HCT116 (cell line): ENCODE measurements around the gene ZSCAN9. TPM values are rescaled to one million over a fixed set of nuclear protein-coding genes. Genes with fewer than 3 reads are reported as not detected.

Experiments used
- ATAC-seq: fragments of 200-7000 bp; cut with Tn5 transposase; 2 replicates; pipeline ENCODE4 v1.9.1; 2020; ENCODE audit warnings: mild to moderate bottlenecking, moderate library complexity
- BruUV-seq: library from RNA; stranded (reverse); fragments of 400-500 nt; replicated peaks from 2 replicates; lab custom pipeline; 2021; lab: Mats Ljungman, UMichigan
- CTCF ChIA-PET: fragments of 300-600 bp; sonication (Branson Sonifier 250); formaldehyde crosslinking; loops from one replicate; lab custom pipeline; 2021; ENCODE audit warnings: antibody characterized with exemption; lab: Charles Lee
- POLR2A ChIA-PET: fragments of 300-600, 350-600 bp; sonication (Branson Sonifier 250); formaldehyde crosslinking; loops from one replicate; lab custom pipeline; 2021; ENCODE audit warnings: antibody characterized with exemption; lab: Charles Lee
- RAD21 ChIA-PET, 2 experiments: fragments of 300-600 bp; sonication (Branson Sonifier 250); formaldehyde crosslinking; loops; one replicate each; lab custom pipeline; 2023; ENCODE audit warnings: low total read pairs in 2 of 2; ENCODE audit not compliant: uncharacterized antibody in 2 of 2, unreplicated experiment in 2 of 2, low non-redundant PET in 1 of 2; lab: Charles Lee
- DNase-seq: peaks from one replicate; pipeline ENCODE4 v3.0.0-alpha.2; 2010; ENCODE audit warnings: low read depth, low spot score
- H2AFZ ChIP-seq: fragments of 200-600 bp; shearing (Covaris generic), sonication (generic); 2 replicates; pipeline ENCODE4 v1.6.1; 2017; ENCODE audit warnings: low read depth, mixed run types, mixed read lengths, antibody characterized with exemption, low read length; ENCODE audit not compliant: poor library complexity, severe bottlenecking
- H3K27ac ChIP-seq: 2 replicates; pipeline ENCODE4 v1.5.1; 2012; ENCODE audit warnings: low read depth, low read length
- H3K27me3 ChIP-seq: fragments of 200-600 bp; sonication (generic); 2 replicates; pipeline ENCODE4 v1.6.1; 2016; ENCODE audit warnings: mixed run types, low read length, mixed read lengths; ENCODE audit not compliant: insufficient read depth
- H3K36me3 ChIP-seq, 2 experiments: fragments of 200-500 bp in 1 of 2; fragments of 200-600 bp in 1 of 2; sonication (Bioruptor generic) in 1 of 2; sonication (generic) in 1 of 2; 2 replicates each; pipeline versions ENCODE4 v1.5.1 to v1.6.1; 2014 to 2016; ENCODE audit warnings: low read length in 2 of 2, inconsistent platforms in 1 of 2, mixed read lengths in 1 of 2, mixed run types in 1 of 2; ENCODE audit not compliant: insufficient read depth in 2 of 2, control insufficient read depth in 1 of 2
- H3K4me1 ChIP-seq, 2 experiments: fragments of 200-600 bp in 1 of 2; sonication (generic) in 1 of 2; 2 replicates each; pipeline versions ENCODE4 v1.5.1 to v1.6.1; 2012 to 2017; ENCODE audit warnings: low read length in 2 of 2, inconsistent platforms in 1 of 2, mild to moderate bottlenecking in 1 of 2, mixed read lengths in 1 of 2, mixed run types in 1 of 2, moderate library complexity in 1 of 2; ENCODE audit not compliant: insufficient read depth in 2 of 2, control insufficient read depth in 1 of 2
- H3K4me2 ChIP-seq: fragments of 200-600 bp; sonication (generic); 2 replicates; pipeline ENCODE4 v1.6.1; 2017; ENCODE audit warnings: mixed run types, low read length, mixed read lengths
- H3K4me3 ChIP-seq, 2 experiments: fragments of 200-600 bp in 1 of 2; sonication (generic) in 1 of 2; replicated peaks in 1 of 2; 2 replicates each; pipeline ENCODE4 v1.5.1; 2011 to 2016; ENCODE audit warnings: low read length in 2 of 2, control low read depth in 1 of 2, low read depth in 1 of 2, mild to moderate bottlenecking in 1 of 2, mixed read lengths in 1 of 2, mixed run types in 1 of 2
- H3K79me2 ChIP-seq: fragments of 200-600 bp; sonication (generic); 2 replicates; pipeline ENCODE4 v1.6.1; 2017; ENCODE audit warnings: mild to moderate bottlenecking, mixed run types, low read length, moderate library complexity, mixed read lengths; ENCODE audit not compliant: insufficient read depth
- H3K9ac ChIP-seq: fragments of 200-600 bp; sonication (generic); 2 replicates; pipeline ENCODE4 v1.6.1; 2016; ENCODE audit warnings: low read length, mixed read lengths
- H3K9me2 ChIP-seq: fragments of 200-600 bp; sonication (generic), shearing (Covaris generic); 2 replicates; pipeline ENCODE4 v1.6.1; 2017; ENCODE audit warnings: mixed run types, mild to moderate bottlenecking, moderate library complexity; ENCODE audit not compliant: insufficient read depth
- H3K9me3 ChIP-seq, 2 experiments: fragments of 200-500 bp in 1 of 2; fragments of 200-600 bp in 1 of 2; sonication (Bioruptor generic) in 1 of 2; sonication (generic) in 1 of 2; 2 replicates each; pipeline ENCODE4 v1.6.1; 2014 to 2017; ENCODE audit warnings: low read length in 2 of 2, mixed read lengths in 2 of 2, inconsistent platforms in 1 of 2, low read depth in 1 of 2, mild to moderate bottlenecking in 1 of 2, mixed run types in 1 of 2, moderate library complexity in 1 of 2; ENCODE audit not compliant: control insufficient read depth in 1 of 2, insufficient read depth in 1 of 2
- H4K20me1 ChIP-seq: fragments of 200-600 bp; sonication (generic), shearing (Covaris generic); 2 replicates; pipeline ENCODE4 v1.6.1; 2017; ENCODE audit warnings: mixed run types, mild to moderate bottlenecking, moderate library complexity; ENCODE audit not compliant: insufficient read depth
- ATF3 ChIP-seq: IDR thresholded peaks from 2 replicates; pipeline ENCODE4 v1.6.1; 2012
- CTCF ChIP-seq, 3 experiments: fragments of 200-600 bp in 1 of 3; sonication (generic) in 1 of 3; IDR thresholded peaks in 2 of 3; conservative IDR thresholded peaks in 1 of 3; 2 replicates each; pipeline ENCODE4 v1.5.1; 2012 to 2017; ENCODE audit warnings: low read depth in 2 of 3, low read length in 2 of 3, antibody characterized with exemption in 1 of 3, borderline replicate concordance in 1 of 3, control low read depth in 1 of 3, mild to moderate bottlenecking in 1 of 3, mixed read lengths in 1 of 3, mixed run types in 1 of 3, moderate library complexity in 1 of 3; ENCODE audit not compliant: insufficient read depth in 1 of 3
- EZH2 ChIP-seq: fragments of 200-600 bp; sonication (generic); IDR thresholded peaks from 2 replicates; pipeline ENCODE4 v1.6.1; 2017; ENCODE audit warnings: antibody characterized with exemption, mixed run types
- EZH2phosphoT487 ChIP-seq: fragments of 200-600 bp; IDR thresholded peaks from 2 replicates; pipeline ENCODE4 v1.6.1; 2018; ENCODE audit warnings: antibody characterized with exemption, borderline replicate concordance
- FOSL1 ChIP-seq: IDR thresholded peaks from 2 replicates; pipeline ENCODE4 v1.6.1; 2012; ENCODE audit warnings: low read depth
- MAX ChIP-seq: IDR thresholded peaks from 2 replicates; pipeline ENCODE4 v1.6.1; 2012
- POLR2AphosphoS5 ChIP-seq: IDR thresholded peaks from 2 replicates; pipeline ENCODE4 v1.6.1; 2011; ENCODE audit warnings: mild to moderate bottlenecking, low read depth, low read length, moderate library complexity
- RAD21 ChIP-seq: IDR thresholded peaks from 2 replicates; pipeline ENCODE4 v1.6.1; 2012; ENCODE audit warnings: low read depth, mild to moderate bottlenecking
- SRF ChIP-seq: IDR thresholded peaks from 2 replicates; pipeline ENCODE4 v1.6.1; 2012; ENCODE audit warnings: low read depth
- YY1 ChIP-seq: IDR thresholded peaks from 2 replicates; pipeline ENCODE4 v1.6.1; 2011; ENCODE audit warnings: low read length, low read depth, moderate library complexity, mild to moderate bottlenecking; ENCODE audit not compliant: insufficient replicate concordance; ENCODE audit errors: extremely low read depth
- ZFX ChIP-seq: fragments of 450-650 bp; IDR thresholded peaks from 2 replicates; pipeline ENCODE4 v1.6.1; 2017
- ZNF274 ChIP-seq: fragments of 200-500 bp; sonication (Bioruptor generic); IDR thresholded peaks from 2 replicates; pipeline ENCODE4 v1.6.1; 2014; ENCODE audit warnings: mild to moderate bottlenecking, low read depth, low read length, inconsistent platforms
- intact Hi-C: fragments of 100-400 bp; cut with micrococcal nuclease; formaldehyde crosslinking; loops from 2 replicates; pipeline ENCODE4 v1.10.0; 2022
- total RNA-seq: library from RNA; stranded (reverse); gene quantifications from one replicate; pipeline ENCODE4 v1.2.1, GENCODE V29; 2021; ENCODE audit not compliant: unreplicated experiment
- TF ChIP-seq, protein P1 (sequence below): IDR thresholded peaks from 2 replicates; pipeline ENCODE4 v1.6.1; 2011; ENCODE audit warnings: mild to moderate bottlenecking, low read length, moderate library complexity; ENCODE audit not compliant: insufficient replicate concordance; ENCODE audit errors: extremely low read depth

Gene ZSCAN9
- total RNA-seq, 1 experiment from 2014 or later = 10.8 TPM

DNA sequence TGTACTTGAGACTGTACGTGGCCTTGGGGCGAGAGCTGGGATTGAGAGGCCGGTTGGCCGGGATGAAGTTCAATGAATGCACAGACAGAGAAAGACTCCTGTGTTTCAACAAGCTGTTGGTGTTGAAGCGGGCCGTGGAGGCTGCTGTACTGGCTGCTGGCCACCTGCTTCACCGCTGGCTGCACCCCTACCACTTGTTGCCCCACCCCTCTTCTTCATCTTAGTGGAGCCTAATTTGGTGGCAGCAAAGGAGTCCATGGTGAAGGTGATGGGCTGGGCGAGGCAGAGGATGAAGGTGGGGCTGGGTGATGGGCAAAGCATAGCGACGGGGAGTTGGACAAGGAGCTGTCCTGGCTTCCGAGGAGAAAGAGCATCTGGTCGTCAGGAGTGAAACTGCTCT is 7.2 kb upstream of the ZSCAN9 start:
- Histone ChIP-seq H3K4me1 (peaks cover 0 to 16% of the 10 kb centered on the region in 2 experiments; a peak in 2 of 4 replicates), H3K27me3 (no peaks in the 10 kb centered on the region), H4K20me1 (no peaks in the 10 kb centered on the region), H3K27ac (no peak overlapping the region; the same call in 1 of the 2 replicates), H3K79me2 (no peaks in the 10 kb centered on the region), H3K4me3 (no peak overlapping the region), H3K9me3 (no peaks in the 10 kb centered on the region), H3K9me2 (no peaks in the 10 kb centered on the region; the same call in 1 of the 2 replicates), H2AFZ (no peak overlapping the region), H3K36me3 (no peaks in the 10 kb centered on the region), H3K9ac (no peak overlapping the region), H3K4me2 (peak overlapping the region; percentile 51)
- POLR2A ChIA-PET = no interaction called here
- RAD21 ChIA-PET = no interaction called here
- ATAC-seq (no peak), DNase-seq (no peak)
- CTCF ChIA-PET = no interaction called here
- BruUV-seq = no TSS peak
- TF ChIP-seq YY1 = no peak
- no peak for TF ChIP-seq POLR2AphosphoS5
- no peak for TF ChIP-seq MAX
- no peak for TF ChIP-seq EZH2phosphoT487
- no peak for TF ChIP-seq ATF3
- no peak for TF ChIP-seq EZH2
- TF ChIP-seq, protein P1, sequence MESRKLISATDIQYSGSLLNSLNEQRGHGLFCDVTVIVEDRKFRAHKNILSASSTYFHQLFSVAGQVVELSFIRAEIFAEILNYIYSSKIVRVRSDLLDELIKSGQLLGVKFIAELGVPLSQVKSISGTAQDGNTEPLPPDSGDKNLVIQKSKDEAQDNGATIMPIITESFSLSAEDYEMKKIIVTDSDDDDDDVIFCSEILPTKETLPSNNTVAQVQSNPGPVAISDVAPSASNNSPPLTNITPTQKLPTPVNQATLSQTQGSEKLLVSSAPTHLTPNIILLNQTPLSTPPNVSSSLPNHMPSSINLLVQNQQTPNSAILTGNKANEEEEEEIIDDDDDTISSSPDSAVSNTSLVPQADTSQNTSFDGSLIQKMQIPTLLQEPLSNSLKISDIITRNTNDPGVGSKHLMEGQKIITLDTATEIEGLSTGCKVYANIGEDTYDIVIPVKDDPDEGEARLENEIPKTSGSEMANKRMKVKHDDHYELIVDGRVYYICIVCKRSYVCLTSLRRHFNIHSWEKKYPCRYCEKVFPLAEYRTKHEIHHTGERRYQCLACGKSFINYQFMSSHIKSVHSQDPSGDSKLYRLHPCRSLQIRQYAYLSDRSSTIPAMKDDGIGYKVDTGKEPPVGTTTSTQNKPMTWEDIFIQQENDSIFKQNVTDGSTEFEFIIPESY = no peak
- no peak for TF ChIP-seq SRF
- no peak for TF ChIP-seq FOSL1
- TF ChIP-seq ZFX = no peak
- TF ChIP-seq RAD21 = no peak
- no peak for TF ChIP-seq ZNF274
- TF ChIP-seq CTCF (IDR thresholded peaks at IDR 0.05 in 2 of 3, conservative IDR thresholded peaks at IDR 0.05 in 1 of 3; ENCODE audit: borderline replicate concordance in 1 of 3, insufficient read depth in 1 of 3, low read depth in 2 of 3, low read length in 2 of 3) = no peak
- intact Hi-C loops = no loop called here
